Upper lobe of left lung (tissue), 4 donors: Measurements from ENCODE around the gene ECHS1.
"Not testable (repeated sequence)": the region's sequence is repeated elsewhere in the genome, so short reads cannot be mapped to it uniquely, and the experiment has no call there.

Source experiments
- CTCF ChIP-seq, 6 experiments: fragments of 450-650 bp in 4 of 6; fragments of 200-600 bp in 2 of 6; sonication (generic) in 2 of 6; IDR thresholded peaks; one replicate each; pipeline ENCODE4 v1.5.1; 2016 to 2019; ENCODE audit warnings: antibody characterized with exemption in 6 of 6
- EP300 ChIP-seq, 4 donors: sonication (generic); formaldehyde crosslinking; IDR thresholded peaks; one replicate each; pipeline ENCODE4 v1.5.1; 2017; ENCODE audit warnings: antibody characterized with exemption in 4 of 4, control low read depth in 2 of 4
- POLR2A ChIP-seq, 4 donors: fragments of 450-650 bp; IDR thresholded peaks; one replicate each; pipeline ENCODE4 v1.5.1; 2016 to 2017; ENCODE audit warnings: antibody characterized with exemption in 4 of 4, mild to moderate bottlenecking in 2 of 4
- POLR2AphosphoS5 ChIP-seq, 2 donors: sonication (generic); formaldehyde crosslinking; IDR thresholded peaks; one replicate each; pipeline ENCODE4 v1.5.1; 2017; ENCODE audit warnings: antibody characterized with exemption in 2 of 2

- not testable (repeated sequence) for TF ChIP-seq POLR2A, CTCF, EP300, POLR2AphosphoS5 (IDR thresholded peaks at IDR 0.05)
Measured at GRCh38 chr10:133414401-133414800, 41.2 kb upstream of the ECHS1 start.
